Left cardiac atrium (tissue), 4 donors: ENCODE measurements around the gene CCDC150. TPM values are rescaled to one million over a fixed set of nuclear protein-coding genes. Genes with fewer than 3 reads are reported as not detected.
"Not testable (repeated sequence)": the region's sequence is repeated elsewhere in the genome, so short reads cannot be mapped to it uniquely, and the experiment has no call there.

ENCODE experiments used
- ATAC-seq, 2 donors: fragments of 200-7000 bp; cut with Tn5 transposase; one replicate each; pipeline ENCODE4 v1.9.1; 2020; ENCODE audit warnings: mild to moderate bottlenecking in 2 of 2, moderate library complexity in 2 of 2
- DNase-seq: peaks from one replicate; pipeline ENCODE4 v3.0.0-alpha.2; 2020
- intact Hi-C, 2 donors: fragments of 100-400 bp; cut with DNase I; formaldehyde crosslinking; loops; one replicate each; pipeline versions ENCODE4 v1.14.1 to v1.15.1; 2022 to 2023
- long read RNA-seq: library from polyadenylated mRNA; unstranded; transcript quantifications from one replicate; pipeline ENCODE4 v2.0.0, GENCODE V29; 2021
- total RNA-seq, 2 donors: library from RNA; stranded (reverse); fragmentation: NEBNext Ultra II Directional; extraction: Animal tissue kit (Norgen Biotek cat#: 25700); gene quantifications; one replicate each; pipeline ENCODE4 v1.2.1, GENCODE V29; 2021
- donor health status: DM: no; HTN: yes; CAD: no.
- donor health status: DM: no; HTN: yes; CAD: no; lungs with severe emphysema.
- donor health status: DM: yes; HTN: yes; CAD: no.
- donor health status: Dilated cardiomyopathy.

Gene CCDC150
- 1 to 10 TPM; 1.5 to 2.5 TPM for total RNA-seq
- long read RNA-seq, partial matches to known transcripts, result 0 of 2 reads
- long read RNA-seq, other reads (novel, unspliced or antisense), result 2 of 2 reads

DNA sequence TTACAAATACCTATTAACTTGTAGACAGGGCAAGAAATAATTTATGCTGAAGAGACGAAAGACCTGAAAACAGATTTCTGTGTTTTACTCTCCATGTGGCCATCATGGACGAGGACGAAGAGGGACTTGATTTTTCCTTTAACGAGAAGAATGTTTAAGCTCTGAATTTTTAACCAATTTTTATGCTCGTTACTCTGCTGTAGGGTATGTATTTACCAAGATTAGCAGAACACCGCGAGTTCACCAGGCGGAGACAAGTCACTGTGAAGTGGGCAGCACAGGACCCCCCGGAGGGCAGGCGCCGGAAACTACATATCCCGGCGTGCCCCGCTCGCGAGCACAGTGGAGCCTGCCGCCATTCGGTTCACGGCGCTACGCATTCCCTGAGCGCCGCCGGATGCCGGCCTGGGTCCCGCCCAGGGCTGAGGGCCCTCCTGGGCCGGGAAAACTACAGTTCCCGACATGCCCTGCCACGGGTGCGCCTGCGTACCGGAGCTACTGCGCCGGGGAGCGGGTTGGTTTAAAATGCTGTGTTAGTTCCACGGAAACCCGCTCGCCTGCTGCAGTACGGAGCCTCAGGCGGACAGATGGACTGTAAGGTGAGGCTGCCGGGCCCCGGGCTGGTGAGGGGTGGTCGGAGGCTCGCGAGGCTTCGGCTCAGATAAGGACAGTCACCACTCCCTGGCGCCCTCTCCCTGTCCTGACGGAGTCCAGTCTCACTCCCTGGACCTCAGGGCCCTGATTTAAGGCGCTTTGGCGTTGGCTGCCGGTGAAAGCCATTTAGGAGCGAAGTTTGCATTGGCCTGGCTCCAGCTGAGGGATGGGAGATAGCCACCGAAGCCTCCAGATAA is at the start of gene CCDC150:
Gene CCDC150 (plus strand): TSS at position 536 of the 851 bp plus-strand sequence. CDS start 52 bp downstream, at position 588.
- intact Hi-C loops, result no loop called here
- peak; percentile 96 for DNase-seq
- ATAC-seq, result peak; percentile 100

GRCh38 chr2:196590286-196590685 is 49.2 kb upstream of the CCDC150 start:
- ATAC-seq (no peak), DNase-seq (no peak)
- intact Hi-C loops, result loop anchor here in 1 of 2 donors (10.0 kb wide), 1 partner anchor 125 kb away; no protein-coding TSS in a partner anchor

- intact Hi-C loops, result loop anchor here in 1 of 2 donors (10.0 kb wide), 1 partner anchor 126 kb away; no protein-coding TSS in a partner anchor
- no peak for ATAC-seq
- DNase-seq, result no peak
Observed at GRCh38 chr2:196591004-196591403, 48.5 kb upstream of the CCDC150 start.

GRCh38 chr2:196591621-196592022 is 47.9 kb upstream of the CCDC150 start:
- DNase-seq (no peak), ATAC-seq (no peak)
- intact Hi-C loops, result loop anchor here in 1 of 2 donors (10.0 kb wide), 1 partner anchor 127 kb away; no protein-coding TSS in a partner anchor

DNA sequence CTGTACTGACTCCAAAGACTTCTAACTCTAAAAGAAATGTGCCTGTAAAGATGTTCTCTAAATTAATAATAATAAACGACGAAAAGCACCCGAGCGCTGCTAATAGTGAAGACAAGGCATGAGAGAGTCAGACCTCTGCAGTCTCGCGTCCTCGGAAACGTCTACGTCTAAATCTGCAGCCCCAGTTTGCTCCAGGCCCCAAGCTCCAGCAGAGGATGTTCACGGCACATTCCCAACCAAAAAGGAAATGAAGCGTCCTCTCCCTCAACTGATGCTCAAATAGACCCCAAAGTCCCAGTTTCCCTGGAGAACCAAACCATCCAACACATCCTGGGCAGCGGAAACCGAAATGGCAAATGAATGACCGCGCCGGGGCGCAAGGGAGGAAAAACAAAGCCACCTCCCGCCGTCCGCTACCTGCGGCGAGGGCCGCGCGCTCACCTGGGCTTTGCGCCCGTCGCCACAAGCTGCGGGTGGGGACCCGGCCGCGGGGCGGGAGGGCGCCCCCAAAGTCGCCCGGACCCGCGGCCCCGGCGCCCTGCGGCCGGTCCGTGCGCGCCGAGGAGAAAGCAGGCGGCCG is 47.1 kb upstream of the CCDC150 start:
- intact Hi-C loops, result loop anchor here in 1 of 2 donors (10.0 kb wide), 1 partner anchor 128 kb away; no protein-coding TSS in a partner anchor
- ATAC-seq (peak; percentile 19 to 23), DNase-seq (peak; percentile 27)

GRCh38 chr2:196592911-196593881 is 46.3 kb upstream of the CCDC150 start, which contains the start of gene HECW2:
Gene HECW2, minus strand, starts transcription at chr2:196593554.
- intact Hi-C loops, result loop anchor here in 1 of 2 donors (10.0 kb wide), 1 partner anchor 128 kb away; no protein-coding TSS in a partner anchor
- ATAC-seq (peak; percentile 84 to 87), DNase-seq (peak; percentile 50)

GRCh38 chr2:196594158-196594557 is 45.4 kb upstream of the CCDC150 start:
- intact Hi-C loops, result loop anchor here in 1 of 2 donors (10.0 kb wide), 1 partner anchor 129 kb away; no protein-coding TSS in a partner anchor
- DNase-seq, result no peak
- ATAC-seq, result no peak

DNA sequence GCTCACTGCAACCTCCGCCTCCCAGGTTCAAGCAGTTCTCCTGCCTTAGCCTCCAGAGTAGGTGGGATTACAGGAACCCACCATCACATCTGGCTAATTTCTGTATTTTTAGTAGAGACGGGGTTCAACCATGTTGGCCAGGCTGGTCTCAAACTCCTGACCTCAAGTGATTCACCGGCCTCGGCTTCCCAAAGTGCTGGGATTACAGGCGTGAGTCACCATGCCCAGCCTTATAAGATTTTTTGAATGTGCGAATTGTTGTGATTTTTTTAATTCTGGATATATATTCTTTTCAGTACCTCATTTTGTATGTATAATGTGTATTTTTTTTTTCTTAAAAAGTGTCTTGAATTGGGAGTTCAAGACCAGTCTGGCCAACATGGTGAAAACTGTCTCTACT is 42.0 kb upstream of the CCDC150 start:
- intact Hi-C loops, result loop anchor here in 1 of 2 donors (10.0 kb wide), 1 partner anchor 133 kb away; no protein-coding TSS in a partner anchor
- no peak for DNase-seq
- no peak for ATAC-seq

GRCh38 chr2:196598412-196598811 is 41.1 kb upstream of the CCDC150 start:
- DNase-seq, result no peak
- intact Hi-C loops, result loop anchor here in 1 of 2 donors (10.0 kb wide), 1 partner anchor 134 kb away; no protein-coding TSS in a partner anchor
- no peak for ATAC-seq

DNA sequence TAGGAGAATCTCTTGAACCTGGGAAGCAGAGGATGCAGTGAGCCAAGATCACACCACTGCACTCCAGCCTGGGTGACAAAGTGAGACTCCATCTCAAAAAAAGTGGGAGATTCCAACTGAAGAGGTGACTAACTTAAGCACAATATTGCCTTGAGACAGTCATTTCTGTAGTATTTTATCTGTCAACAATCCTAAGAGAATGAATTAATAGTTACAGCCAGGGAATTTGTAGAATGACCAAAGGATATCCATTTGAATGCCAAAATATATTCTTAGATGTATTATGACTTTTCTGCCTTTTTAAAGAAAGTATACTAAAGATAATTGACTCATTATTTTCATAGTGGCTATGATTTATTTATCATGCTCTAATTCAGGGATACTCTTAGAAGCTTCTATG is 40.7 kb upstream of the CCDC150 start:
- ATAC-seq (no peak), DNase-seq (no peak)
- intact Hi-C loops, result loop anchor here in 1 of 2 donors (10.0 kb wide), 1 partner anchor 134 kb away; no protein-coding TSS in a partner anchor

DNA sequence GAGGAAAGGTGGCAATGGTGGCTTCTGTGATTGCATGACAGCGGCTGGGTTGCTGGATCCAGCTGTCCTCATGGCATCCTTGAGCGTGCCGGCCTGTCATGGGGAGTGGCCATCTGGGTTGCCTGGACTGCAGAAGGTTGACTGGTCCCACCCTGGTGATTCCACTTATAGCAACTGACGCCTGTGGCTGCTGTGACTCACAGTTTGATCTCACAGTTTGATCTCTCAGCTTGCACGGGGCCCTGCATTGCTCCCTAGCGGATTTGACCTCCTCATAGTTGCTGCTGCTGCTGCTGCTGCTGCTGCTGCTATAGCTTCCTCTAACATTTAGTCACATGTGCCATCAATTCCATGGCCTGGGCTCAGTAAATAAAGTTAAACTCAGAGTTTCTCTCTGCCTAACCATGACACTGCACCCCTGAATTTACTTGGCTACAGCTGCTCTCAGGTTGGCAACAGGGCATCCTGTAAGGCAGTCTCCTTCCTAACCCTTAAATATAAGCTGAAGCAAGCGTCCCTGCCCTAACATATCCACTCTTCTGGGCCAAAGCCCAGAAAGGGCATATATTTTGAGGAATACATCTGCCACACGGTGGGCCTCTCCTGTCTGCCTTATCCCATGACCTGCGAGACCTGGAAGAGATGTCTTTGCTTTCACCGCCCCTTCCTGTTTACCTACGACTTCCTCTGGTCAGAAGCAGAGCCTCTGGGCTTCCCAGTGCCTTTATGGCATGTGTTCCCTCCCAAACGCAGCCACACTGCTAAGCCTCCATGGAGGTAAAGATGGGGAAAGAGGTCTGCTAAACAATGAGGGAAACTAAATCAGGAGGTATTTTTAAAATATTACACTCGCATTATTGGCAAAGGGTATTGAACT is 37.8 kb upstream of the CCDC150 start:
- intact Hi-C loops, result no loop called here
- peak; percentile 84 for DNase-seq
- ATAC-seq, result peak; percentile 96 to 98

DNA sequence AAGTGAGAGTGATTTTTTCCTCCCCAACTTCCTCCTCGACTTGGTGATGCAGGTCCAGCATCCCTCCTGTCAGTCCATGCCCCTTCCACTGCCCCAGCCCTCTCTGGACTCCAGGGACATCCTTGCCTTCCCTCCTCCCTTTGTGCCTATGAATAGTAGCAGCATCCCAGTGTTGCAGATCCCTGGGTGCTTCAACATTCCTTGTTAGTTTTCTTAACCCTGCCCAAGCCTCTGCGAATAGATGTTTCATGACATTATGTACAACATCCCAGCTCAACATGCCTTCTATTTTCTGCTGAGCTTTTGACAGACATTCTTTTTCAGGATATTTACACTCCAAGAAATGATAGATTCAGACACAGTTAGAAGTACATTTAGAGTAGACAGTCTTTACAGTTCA is 35.3 kb upstream of the CCDC150 start:
- ATAC-seq (no peak), DNase-seq (no peak)
- intact Hi-C loops, result no loop called here

- ATAC-seq, result no peak
- no peak for DNase-seq
- intact Hi-C loops, result no loop called here
Observed at GRCh38 chr2:196606516-196606915, 33.0 kb upstream of the CCDC150 start.

DNA sequence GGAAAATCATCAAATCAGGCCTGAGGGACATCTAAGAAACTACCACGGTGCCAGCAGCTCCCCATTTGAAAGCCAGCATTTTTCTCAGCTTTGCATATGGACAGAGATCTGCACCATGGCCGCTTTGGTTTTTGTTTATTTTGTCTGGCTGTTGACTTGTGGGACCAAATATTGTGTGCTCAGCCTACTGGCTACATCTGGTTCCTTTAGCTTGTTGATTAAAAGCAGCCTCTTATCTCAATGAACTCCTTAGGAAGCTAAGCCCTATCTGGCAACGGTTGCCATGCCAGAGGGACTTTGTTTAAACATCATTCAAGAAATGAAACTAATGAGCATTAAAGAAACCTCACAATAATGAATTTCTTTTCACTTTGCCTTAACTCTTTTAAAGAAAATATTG is 32.4 kb upstream of the CCDC150 start:
- intact Hi-C loops, result no loop called here
- ATAC-seq, result peak in 1 of 2 donors; percentile 46
- peak; percentile 41 for DNase-seq

DNA sequence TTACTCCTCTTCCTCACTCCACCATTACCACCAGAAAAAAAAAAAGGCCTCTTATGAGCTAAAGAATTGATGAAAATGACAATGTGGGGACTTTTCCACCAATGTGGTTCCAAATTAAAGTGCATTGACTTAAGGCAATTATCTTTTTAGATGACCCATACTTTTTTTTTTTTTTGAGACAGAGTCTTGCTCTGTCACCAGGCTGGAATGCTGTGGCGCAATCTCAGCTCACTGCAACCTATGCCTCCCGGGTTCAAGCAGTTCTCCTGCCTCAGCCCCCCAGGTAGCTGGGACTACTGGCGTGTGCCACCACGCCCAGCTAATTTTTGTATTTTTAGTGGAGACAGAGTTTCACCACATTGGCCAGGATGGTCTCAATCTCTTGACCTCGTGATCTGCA is 31.6 kb upstream of the CCDC150 start:
- intact Hi-C loops, ATAC-seq, DNase-seq: not testable (repeated sequence)

GRCh38 chr2:196609806-196610205 is 29.7 kb upstream of the CCDC150 start:
- DNase-seq, result no peak
- no peak for ATAC-seq
- intact Hi-C loops, result no loop called here

- DNase-seq (no peak), ATAC-seq (no peak)
- intact Hi-C loops, result no loop called here
Observed at GRCh38 chr2:196610796-196611195, 28.7 kb upstream of the CCDC150 start.
